Spleen (tissue), 11 donors: ENCODE data around the gene BRINP2. TPM values are rescaled to one million over a fixed set of nuclear protein-coding genes. Genes with fewer than 3 reads are reported as not detected.

Source experiments
- DNase-seq: peaks from one replicate; pipeline ENCODE4 v3.0.0-alpha.2; 2020
- H3K27ac ChIP-seq, 8 donors: fragments of 200-600 bp; sonication (generic) in 7 of 8; 1 replicate in 4 of 8; 2 replicates in 4 of 8; pipeline versions ENCODE4 v1.5.0 to v1.8.0; 2016 to 2021; ENCODE audit warnings: inconsistent platforms in 4 of 8, mild to moderate bottlenecking in 4 of 8, moderate library complexity in 1 of 8
- H3K27me3 ChIP-seq, 7 donors: fragments of 200-600 bp; sonication (generic) in 6 of 7; replicated peaks in 1 of 7; 1 replicate in 4 of 7; 2 replicates in 3 of 7; pipeline versions ENCODE4 v1.5.0 to v1.8.0; 2016 to 2021; ENCODE audit warnings: inconsistent platforms in 3 of 7, mild to moderate bottlenecking in 1 of 7
- H3K36me3 ChIP-seq, 6 donors: fragments of 200-600 bp; sonication (generic) in 5 of 6; 1 replicate in 4 of 6; 2 replicates in 2 of 6; pipeline versions ENCODE4 v1.5.0 to v1.8.0; 2016 to 2021; ENCODE audit warnings: inconsistent platforms in 2 of 6
- H3K4me1 ChIP-seq, 6 donors: fragments of 200-600 bp; sonication (generic) in 5 of 6; 1 replicate in 3 of 6; 2 replicates in 3 of 6; pipeline versions ENCODE4 v1.5.0 to v1.8.0; 2016 to 2021; ENCODE audit warnings: inconsistent platforms in 3 of 6
- H3K4me3 ChIP-seq, 8 donors: fragments of 200-600 bp; sonication (generic) in 7 of 8; 1 replicate in 4 of 8; 2 replicates in 4 of 8; pipeline versions ENCODE4 v1.5.0 to v1.8.0; 2016 to 2021; ENCODE audit warnings: inconsistent platforms in 4 of 8, mild to moderate bottlenecking in 4 of 8, moderate library complexity in 2 of 8
- H3K9me3 ChIP-seq, 8 donors: fragments of 200-600 bp; sonication (generic) in 7 of 8; 1 replicate in 4 of 8; 2 replicates in 4 of 8; pipeline versions ENCODE4 v1.5.0 to v1.8.0; 2016 to 2021; ENCODE audit warnings: inconsistent platforms in 4 of 8
- CTCF ChIP-seq, 11 experiments: fragments of 200-600 bp in 7 of 11; fragments of 450-650 bp in 4 of 11; sonication (generic) in 4 of 11; IDR thresholded peaks in 8 of 11; conservative IDR thresholded peaks in 3 of 11; 1 replicate in 7 of 11; 2 replicates in 4 of 11; pipeline versions ENCODE4 v1.4.0 to v1.8.0; 2016 to 2021; ENCODE audit warnings: antibody characterized with exemption in 11 of 11, inconsistent platforms in 4 of 11, mild to moderate bottlenecking in 1 of 11
- POLR2A ChIP-seq, 3 donors: fragments of 450-650 bp; IDR thresholded peaks; one replicate each; pipeline ENCODE4 v1.5.1; 2017; ENCODE audit warnings: antibody characterized with exemption in 3 of 3, mild to moderate bottlenecking in 1 of 3
- POLR2AphosphoS5 ChIP-seq, 3 donors: sonication (generic); formaldehyde crosslinking; IDR thresholded peaks; one replicate each; pipeline ENCODE4 v1.5.1; 2017; ENCODE audit warnings: antibody characterized with exemption in 3 of 3
- WGBS, 5 donors: extraction: QIAGEN DNeasy Blood & Tissue Kit in 3 of 5; methylation state at CpG; one replicate each; pipeline versions ENCODE4 v1.1.5 to v1.1.7; 2013 to 2018; 5-methylcytosine and 5-hydroxymethylcytosine counted together
- intact Hi-C: fragments of 100-400 bp; cut with DNase I; formaldehyde crosslinking; loops from one replicate; pipeline ENCODE4 v1.15.0; 2023; ENCODE audit warnings: low total_unique reads
- polyA plus RNA-seq, 3 donors: library from polyadenylated mRNA; stranded (reverse); fragments of 200-250 nt; gene quantifications; one replicate each; pipeline ENCODE4 v1.2.1, GENCODE V29; 2013
- total RNA-seq, 7 donors: library from RNA; depleted of rRNA in 3 of 7; stranded (reverse); fragments of >200 nt in 3 of 7; fragmentation: NEBNext Ultra II Directional in 4 of 7; extraction: Animal tissue kit (Norgen Biotek cat#: 25700) in 4 of 7; gene quantifications; one replicate each; pipeline versions ENCODE4 v1.1.0 to v1.2.1, GENCODE V29; 2016 to 2021
- donor health status: healthy with polysubstance abuse.
- donor health status: DM: no; HTN: no; CAD: no; lungs with moderate emphysema.
- donor health status: DM: no; HTN: no; CAD: no.
- donor health status: Bipolar disorder and iron deficiency.
- donor health status: healthy.
- donor health status: DM: no; HTN: no; CAD: no.
- donor health status: DM: yes; HTN: yes; CAD: no.

BRINP2 gene
- total and polyA plus RNA-seq, 10 donors, result 0.33 to 1.5 (median 0.74) TPM

GRCh38 chr1:177211231-177211630 is 40.5 kb downstream of the BRINP2 start:
- TF ChIP-seq CTCF (IDR thresholded peaks at IDR 0.05 in 8 of 11, conservative IDR thresholded peaks at IDR 0.05 in 3 of 11) (no peak), POLR2A (IDR thresholded peaks at IDR 0.05) (no peak), POLR2AphosphoS5 (IDR thresholded peaks at IDR 0.05) (peak in 1 of 3 donors; percentile 70)
- Histone ChIP-seq H3K36me3 (no peaks in the 10 kb centered on the region), H3K27ac (peak overlapping the region in 7 of 8 donors; percentile 34 to 68 (median 47)), H3K27me3 (no peaks in the 10 kb centered on the region), H3K4me3 (no peak overlapping the region), H3K4me1 (peaks cover 0 to 19% (median 1%) of the 10 kb centered on the region in 6 donors), H3K9me3 (peaks cover 0 to 6% (median 4%) of the 10 kb centered on the region in 8 donors)
- DNase-seq, result no peak
- 42 to 54% (median 43%) methylated on average over 4 of the region's 4 CpGs for WGBS, 5 donors
- intact Hi-C loops, result no loop called here

- intact Hi-C loops, result no loop called here
- TF ChIP-seq POLR2A (IDR thresholded peaks at IDR 0.05), result no peak
- TF ChIP-seq POLR2AphosphoS5 (IDR thresholded peaks at IDR 0.05), result no peak
- TF ChIP-seq CTCF (IDR thresholded peaks at IDR 0.05 in 8 of 11, conservative IDR thresholded peaks at IDR 0.05 in 3 of 11), result no peak
- H3K36me3 ChIP-seq, result no peaks in the 10 kb centered on the region
- H3K9me3 ChIP-seq, result peaks cover 0 to 34% (median 27%) of the 10 kb centered on the region in 8 donors
- H3K4me1 ChIP-seq, result peaks cover 0 to 3% (median 0%) of the 10 kb centered on the region in 6 donors
- no peak for DNase-seq
- no peaks in the 10 kb centered on the region for H3K27me3 ChIP-seq
- H3K4me3 ChIP-seq, result no peak overlapping the region
- no peak overlapping the region for H3K27ac ChIP-seq
- WGBS, 5 donors, result 68 to 92% (median 71%) methylated on average over 3 of the region's 3 CpGs
Measured at GRCh38 chr1:177216587-177217202, 45.9 kb downstream of the BRINP2 start.

GRCh38 chr1:177219554-177220458 is 49.0 kb downstream of the BRINP2 start:
- Histone ChIP-seq H3K27ac (no peak overlapping the region), H3K36me3 (no peaks in the 10 kb centered on the region), H3K9me3 (peaks cover 0 to 34% (median 27%) of the 10 kb centered on the region in 8 donors), H3K27me3 (no peaks in the 10 kb centered on the region), H3K4me3 (no peak overlapping the region), H3K4me1 (no peaks in the 10 kb centered on the region)
- no peak for DNase-seq
- no peak for TF ChIP-seq POLR2A (IDR thresholded peaks at IDR 0.05)
- TF ChIP-seq CTCF (IDR thresholded peaks at IDR 0.05 in 8 of 11, conservative IDR thresholded peaks at IDR 0.05 in 3 of 11), result no peak
- TF ChIP-seq POLR2AphosphoS5 (IDR thresholded peaks at IDR 0.05), result no peak
- 72 to 81% (median 80%) methylated on average over 3 of the region's 3 CpGs for WGBS, 5 donors
- intact Hi-C loops, result no loop called here

GRCh38 chr1:177223359-177223758 is 52.6 kb downstream of the BRINP2 start:
- 71 to 82% (median 73%) methylated on average over 2 of the region's 2 CpGs for WGBS, 5 donors
- Histone ChIP-seq H3K27ac (no peak overlapping the region), H3K9me3 (peaks cover 0 to 10% (median under 1%) of the 10 kb centered on the region in 8 donors), H3K27me3 (no peaks in the 10 kb centered on the region), H3K4me1 (peaks cover 0 to 3% (median 0%) of the 10 kb centered on the region in 6 donors), H3K4me3 (no peak overlapping the region), H3K36me3 (no peaks in the 10 kb centered on the region)
- intact Hi-C loops, result no loop called here
- TF ChIP-seq CTCF (IDR thresholded peaks at IDR 0.05 in 8 of 11, conservative IDR thresholded peaks at IDR 0.05 in 3 of 11) (no peak), POLR2AphosphoS5 (IDR thresholded peaks at IDR 0.05) (no peak)
- no peak for DNase-seq
